Neuronal stem cell (in vitro differentiated cells): ENCODE measurements around the gene VSIR.

Experiments used
- DNase-seq: peaks from one replicate; pipeline ENCODE4 v3.0.0-alpha.2; 2013; ENCODE audit warnings: low spot score
- H2AFZ ChIP-seq: one replicate; pipeline ENCODE4 v1.6.1; 2013; ENCODE audit warnings: mild to moderate bottlenecking, low read length, inconsistent platforms
- H2AK5ac ChIP-seq: 2 replicates; pipeline ENCODE4 v1.6.1; 2013; ENCODE audit warnings: low read depth, mild to moderate bottlenecking, inconsistent platforms, low read length, moderate library complexity, mixed read lengths
- H2BK120ac ChIP-seq: 2 replicates; pipeline ENCODE4 v1.6.1; 2013; ENCODE audit warnings: low read depth, mild to moderate bottlenecking, inconsistent platforms, low read length, moderate library complexity, mixed read lengths
- H2BK12ac ChIP-seq: one replicate; pipeline ENCODE4 v1.6.1; 2013; ENCODE audit warnings: low read length, inconsistent platforms
- H2BK15ac ChIP-seq: 2 replicates; pipeline ENCODE4 v1.6.1; 2013; ENCODE audit warnings: mild to moderate bottlenecking, low read length, inconsistent platforms, mixed read lengths
- H2BK5ac ChIP-seq: one replicate; pipeline ENCODE4 v1.6.1; 2013; ENCODE audit warnings: inconsistent platforms, mild to moderate bottlenecking, low read length, moderate library complexity
- H3K14ac ChIP-seq: one replicate; pipeline ENCODE4 v1.6.1; 2013; ENCODE audit warnings: low read length, inconsistent platforms
- H3K18ac ChIP-seq: 2 replicates; pipeline ENCODE4 v1.6.1; 2013; ENCODE audit warnings: low read length, inconsistent platforms
- H3K23ac ChIP-seq: 2 replicates; pipeline ENCODE4 v1.6.1; 2013; ENCODE audit warnings: low read depth, mild to moderate bottlenecking, mixed read lengths, low read length, inconsistent platforms; ENCODE audit not compliant: poor library complexity
- H3K27ac ChIP-seq: replicated peaks from 3 replicates; pipeline ENCODE4 v1.5.1; 2013; ENCODE audit warnings: low read length, inconsistent platforms
- H3K27me3 ChIP-seq, 3 experiments: 2 replicates each; pipeline ENCODE4 v1.6.1; 2013; ENCODE audit warnings: low read length in 3 of 3, mild to moderate bottlenecking in 2 of 3, inconsistent platforms in 1 of 3, low read depth in 1 of 3, mixed read lengths in 1 of 3, moderate library complexity in 1 of 3; ENCODE audit not compliant: control insufficient read depth in 3 of 3, insufficient read depth in 3 of 3
- H3K36me3 ChIP-seq, 2 donors: replicated peaks in 1 of 2; 2 replicates each; pipeline ENCODE4 v1.6.1; 2013; ENCODE audit warnings: low read length in 2 of 2; ENCODE audit not compliant: control insufficient read depth in 2 of 2, insufficient read depth in 2 of 2
- H3K4ac ChIP-seq: 2 replicates; pipeline ENCODE4 v1.6.1; 2013; ENCODE audit warnings: inconsistent platforms, mild to moderate bottlenecking, low read length, moderate library complexity
- H3K4me1 ChIP-seq, 2 donors: 1 replicate in 1 of 2; 2 replicates in 1 of 2; pipeline ENCODE4 v1.6.1; 2013; ENCODE audit warnings: low read length in 2 of 2, low read depth in 1 of 2; ENCODE audit not compliant: control insufficient read depth in 2 of 2, insufficient read depth in 1 of 2
- H3K4me2 ChIP-seq: one replicate; pipeline ENCODE4 v1.6.1; 2013; ENCODE audit warnings: mild to moderate bottlenecking, low read length, inconsistent platforms; ENCODE audit not compliant: insufficient read depth, poor library complexity, severe bottlenecking
- H3K4me3 ChIP-seq, 2 donors: 2 replicates each; pipeline ENCODE4 v1.5.1; 2013; ENCODE audit warnings: low read length in 2 of 2, mild to moderate bottlenecking in 2 of 2, inconsistent platforms in 1 of 2, moderate library complexity in 1 of 2
- H3K79me1 ChIP-seq: one replicate; pipeline ENCODE4 v1.6.1; 2013; ENCODE audit warnings: low read depth, mild to moderate bottlenecking, inconsistent platforms, low read length, moderate library complexity
- H3K9ac ChIP-seq: one replicate; pipeline ENCODE4 v1.6.1; 2013; ENCODE audit warnings: mild to moderate bottlenecking, low read depth, low read length, inconsistent platforms; ENCODE audit not compliant: poor library complexity
- H3K9me3 ChIP-seq, 2 donors: replicated peaks in 1 of 2; 2 replicates each; pipeline versions ENCODE3 to v1.6.1; 2013; ENCODE audit warnings: low read length in 2 of 2, mild to moderate bottlenecking in 2 of 2, inconsistent platforms in 1 of 2, low read depth in 1 of 2, mixed read lengths in 1 of 2, moderate library complexity in 1 of 2; ENCODE audit not compliant: control insufficient read depth in 2 of 2, insufficient read depth in 1 of 2
- H4K8ac ChIP-seq: one replicate; pipeline ENCODE4 v1.6.1; 2013; ENCODE audit warnings: low read depth, mild to moderate bottlenecking, inconsistent platforms, low read length, moderate library complexity
- H4K91ac ChIP-seq: one replicate; pipeline ENCODE4 v1.6.1; 2013; ENCODE audit warnings: low read length, low read depth, mild to moderate bottlenecking, inconsistent platforms; ENCODE audit not compliant: poor library complexity
- WGBS, 2 donors: extraction: QIAGEN DNeasy Blood & Tissue Kit; methylation state at CpG; one replicate each; pipeline ENCODE4 v1.1.7; 2013; ENCODE audit warnings: missing lambda C conversion rate in 2 of 2, mixed read lengths in 1 of 2; ENCODE audit not compliant: insufficient read length in 2 of 2, insufficient replicate concordance in 1 of 2; ENCODE audit errors: extremely low coverage in 2 of 2; 5-methylcytosine and 5-hydroxymethylcytosine counted together

VSIR gene

GRCh38 chr10:71819441-71819861 is 46.1 kb upstream of the VSIR start:
- Histone ChIP-seq H4K91ac (no peak overlapping the region), H4K8ac (no peak overlapping the region), H2BK12ac (no peak overlapping the region), H3K27ac (no peak overlapping the region), H3K4ac (no peak overlapping the region), H3K9ac (no peak overlapping the region), H3K36me3 (peaks cover 75 to 99% of the 10 kb centered on the region in 2 donors), H3K79me1 (peaks cover 2% of the 10 kb centered on the region), H2BK15ac (no peak overlapping the region), H3K4me2 (no peak overlapping the region), H3K27me3 (no peaks in the 10 kb centered on the region), H3K23ac (no peak overlapping the region), H3K14ac (no peak overlapping the region), H2AK5ac (no peak overlapping the region), H2BK120ac (no peak overlapping the region), H2BK5ac (no peak overlapping the region), H3K4me1 (no peaks in the 10 kb centered on the region), H3K18ac (no peak overlapping the region), H3K4me3 (no peak overlapping the region), H2AFZ (no peak overlapping the region), H3K9me3 (no peaks in the 10 kb centered on the region)
- no CpG with 5 or more reads among the region's 18 CpGs for WGBS, 2 donors
- DNase-seq = no peak

- no peaks in the 10 kb centered on the region for H3K4me1 ChIP-seq
- H3K9ac ChIP-seq = peak overlapping the region; percentile 7
- H4K8ac ChIP-seq = no peak overlapping the region
- no peak overlapping the region for H3K23ac ChIP-seq
- H4K91ac ChIP-seq = no peak overlapping the region
- H3K4ac ChIP-seq = no peak overlapping the region
- no peak overlapping the region for H2BK5ac ChIP-seq
- no peak overlapping the region for H3K14ac ChIP-seq
- peaks cover 71 to 96% of the 10 kb centered on the region in 2 donors for H3K36me3 ChIP-seq
- peaks cover 2% of the 10 kb centered on the region for H3K79me1 ChIP-seq
- no peak overlapping the region for H2BK12ac ChIP-seq
- no peak overlapping the region for H3K4me2 ChIP-seq
- H2BK120ac ChIP-seq = no peak overlapping the region
- H3K27ac ChIP-seq = no peak overlapping the region
- H2AFZ ChIP-seq = no peak overlapping the region
- H3K4me3 ChIP-seq = no peak overlapping the region
- WGBS, 2 donors = no CpG with 5 or more reads among the region's 14 CpGs
- no peaks in the 10 kb centered on the region for H3K9me3 ChIP-seq
- H3K18ac ChIP-seq = no peak overlapping the region
- no peak overlapping the region for H2AK5ac ChIP-seq
- no peak for DNase-seq
- no peaks in the 10 kb centered on the region for H3K27me3 ChIP-seq
- H2BK15ac ChIP-seq = no peak overlapping the region
These were observed 45.4 kb upstream of the VSIR start for GRCh38 chr10:71818674-71819260.

- Histone ChIP-seq H3K14ac (no peak overlapping the region), H2BK5ac (peak overlapping the region; percentile 15), H2AK5ac (no peak overlapping the region), H3K23ac (peak overlapping the region; percentile 23), H4K8ac (no peak overlapping the region), H4K91ac (no peak overlapping the region), H3K18ac (no peak overlapping the region), H2BK120ac (no peak overlapping the region), H3K27ac (no peak overlapping the region), H2AFZ (no peak overlapping the region), H3K4me3 (no peak overlapping the region), H2BK15ac (no peak overlapping the region), H3K4me2 (no peak overlapping the region), H3K4ac (no peak overlapping the region), H2BK12ac (no peak overlapping the region), H3K79me1 (peaks cover 2% of the 10 kb centered on the region), H3K4me1 (peaks cover 0 to 1% of the 10 kb centered on the region in 2 donors), H3K9ac (no peak overlapping the region), H3K27me3 (no peaks in the 10 kb centered on the region), H3K9me3 (no peaks in the 10 kb centered on the region), H3K36me3 (peaks cover 66 to 90% of the 10 kb centered on the region in 2 donors)
- whole genome bisulfite sequencing, 2 donors = no CpG with 5 or more reads among the region's 9 CpGs
- DNase-seq = no peak
These were observed 44.7 kb upstream of the VSIR start for GRCh38 chr10:71817831-71818655.

GRCh38 chr10:71816936-71817618 is 43.8 kb upstream of the VSIR start:
- Histone ChIP-seq H3K18ac (no peak overlapping the region), H3K9ac (peak overlapping the region; percentile 25), H3K4ac (no peak overlapping the region), H3K9me3 (no peaks in the 10 kb centered on the region), H4K8ac (no peak overlapping the region), H2BK12ac (no peak overlapping the region), H3K23ac (no peak overlapping the region), H2BK120ac (no peak overlapping the region), H2BK15ac (no peak overlapping the region), H2AK5ac (no peak overlapping the region), H3K14ac (no peak overlapping the region), H3K4me1 (peaks cover 0 to 3% of the 10 kb centered on the region in 2 donors), H3K4me2 (no peak overlapping the region), H2BK5ac (peak overlapping the region; percentile 63), H3K36me3 (peaks cover 62 to 80% of the 10 kb centered on the region in 2 donors), H3K4me3 (no peak overlapping the region), H3K27ac (no peak overlapping the region), H4K91ac (no peak overlapping the region), H3K27me3 (no peaks in the 10 kb centered on the region), H3K79me1 (peaks cover 2% of the 10 kb centered on the region), H2AFZ (no peak overlapping the region)
- no CpG with 5 or more reads among the region's 8 CpGs for WGBS, 2 donors
- DNase-seq = no peak
